AG09319 (cell line): ENCODE results near the gene FAH.
A peak's percentile ranks its signal among the peaks of the same experiment; 100 is the strongest.

Experiments used
- DNase-seq: peaks from one replicate; pipeline ENCODE4 v3.0.0-alpha.2; 2010; ENCODE audit warnings: low read depth; ENCODE audit errors: extremely low read depth
- CTCF ChIP-seq: IDR thresholded peaks from 2 replicates; pipeline ENCODE4 v1.5.1; 2011; ENCODE audit warnings: low read depth, mild to moderate bottlenecking, inconsistent platforms, low read length, moderate library complexity

Gene FAH

GRCh38 chr15:80152896-80153876 is at the start of gene FAH:
Gene FAH (plus strand): TSS chr15:80152999. CDS start chr15:80153055, 56 bp downstream.
- DNase-seq: no peak
- no peak for TF ChIP-seq CTCF

DNA sequence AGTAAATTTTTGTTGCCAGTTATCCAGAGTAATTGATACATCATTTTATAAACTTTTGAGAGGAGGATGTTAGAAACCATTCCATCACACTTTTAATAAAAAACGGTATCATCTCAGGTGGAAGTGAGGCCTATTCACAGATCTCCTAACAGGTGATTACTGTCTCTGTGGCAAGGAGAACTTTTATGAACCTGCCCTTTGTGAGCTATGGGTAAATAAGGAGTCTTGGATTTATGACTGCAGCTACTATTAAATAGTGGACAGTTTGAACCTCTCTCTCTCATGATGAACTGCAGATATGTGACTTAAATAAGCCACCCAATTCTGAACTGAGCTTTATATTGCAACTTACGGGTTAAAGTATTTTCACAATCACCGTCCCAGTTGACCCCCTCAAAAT is 47.6 kb upstream of the FAH start:
- peak; percentile 0 for DNase-seq
- TF ChIP-seq CTCF: no peak

GRCh38 chr15:80105595-80105994 is 47.2 kb upstream of the FAH start:
- peak; percentile 12 for DNase-seq

GRCh38 chr15:80106051-80106450 is 46.7 kb upstream of the FAH start:
- peak; percentile 53 for DNase-seq
- no peak for TF ChIP-seq CTCF

More at GRCh38 chr15:80105595-80105994, 47.2 kb upstream of the FAH start:
- TF ChIP-seq CTCF: no peak

DNA sequence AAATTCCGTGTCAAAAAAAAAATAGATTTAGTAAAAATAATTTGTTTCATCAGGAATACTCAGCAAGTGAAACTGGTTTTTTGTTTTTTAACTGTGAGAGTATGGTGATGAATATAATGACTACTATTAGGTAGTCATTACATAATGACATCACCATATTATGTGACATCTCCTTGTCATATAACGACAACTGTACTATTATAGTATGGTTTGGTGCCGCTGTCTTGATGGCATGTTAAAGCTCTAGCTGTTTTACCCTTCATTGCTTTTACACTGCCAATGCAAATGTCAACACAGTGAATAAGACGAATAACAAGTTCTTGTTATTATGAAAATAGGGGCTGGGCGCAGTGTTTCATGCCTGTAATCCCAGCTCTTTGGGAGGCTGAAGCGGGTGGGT is 45.6 kb upstream of the FAH start:
- no peak for DNase-seq
- no peak for TF ChIP-seq CTCF

GRCh38 chr15:80107774-80108173 is 45.0 kb upstream of the FAH start:
- DNase-seq: no peak
- TF ChIP-seq CTCF: no peak

DNA sequence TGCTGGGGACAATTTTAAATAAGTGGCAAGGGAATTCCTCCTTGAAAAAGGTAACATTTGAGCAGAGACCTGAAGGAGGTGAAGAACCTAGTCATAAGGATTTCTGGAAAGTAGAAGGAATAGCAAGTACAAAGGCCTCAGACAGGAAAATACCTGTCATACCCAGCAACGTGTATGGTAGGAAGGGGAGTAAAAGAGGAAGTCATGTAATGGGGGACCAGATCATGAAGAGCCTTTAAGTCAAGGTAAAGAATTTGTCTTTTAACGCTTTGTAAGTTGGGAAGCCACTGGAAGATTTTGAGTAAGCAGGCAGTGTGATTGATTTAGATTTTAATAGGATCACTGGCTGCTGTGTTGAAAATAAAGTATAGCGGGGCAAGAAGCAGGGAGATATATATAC is 43.4 kb upstream of the FAH start:
- no peak for DNase-seq
- no peak for TF ChIP-seq CTCF
